Lung (tissue), 12 donors: ENCODE data around the gene CDC34. TPM values are rescaled to one million over a fixed set of nuclear protein-coding genes. Genes with fewer than 3 reads are reported as not detected.

Experiments
- ATAC-seq: fragments of 200-7000 bp; cut with Tn5 transposase; one replicate; pipeline ENCODE4 v1.9.1; 2020; ENCODE audit warnings: moderate number of reproducible peaks; ENCODE audit not compliant: insufficient read depth, low FRiP score
- DNase-seq, 3 donors: peaks; one replicate each; pipeline ENCODE4 v3.0.0-alpha.2; 2013 to 2017
- H3K27ac ChIP-seq, 2 donors: one replicate each; pipeline ENCODE4 v1.5.1; 2013; ENCODE audit warnings: mild to moderate bottlenecking in 2 of 2, moderate library complexity in 2 of 2, control low read depth in 1 of 2, inconsistent platforms in 1 of 2, low read depth in 1 of 2, low read length in 1 of 2
- H3K27me3 ChIP-seq, 3 donors: one replicate each; pipeline ENCODE4 v1.5.1; 2013; ENCODE audit warnings: low read length in 2 of 3; ENCODE audit not compliant: control insufficient read depth in 3 of 3, insufficient read depth in 3 of 3
- H3K36me3 ChIP-seq, 4 donors: one replicate each; pipeline ENCODE4 v1.5.1; 2013; ENCODE audit warnings: low read length in 4 of 4, mild to moderate bottlenecking in 1 of 4, moderate library complexity in 1 of 4; ENCODE audit not compliant: control insufficient read depth in 4 of 4, insufficient read depth in 4 of 4
- H3K4me1 ChIP-seq, 5 donors: one replicate each; pipeline ENCODE4 v1.5.1; 2013; ENCODE audit warnings: low read length in 5 of 5, mild to moderate bottlenecking in 2 of 5, moderate library complexity in 1 of 5; ENCODE audit not compliant: control insufficient read depth in 5 of 5, insufficient read depth in 5 of 5
- H3K4me3 ChIP-seq: one replicate; pipeline ENCODE4 v1.5.1; 2013; ENCODE audit warnings: mild to moderate bottlenecking, control low read depth, moderate library complexity
- H3K9ac ChIP-seq, 2 donors: one replicate each; pipeline ENCODE4 v1.5.1; 2013; ENCODE audit warnings: low read length in 2 of 2, control low read depth in 1 of 2; ENCODE audit not compliant: insufficient read depth in 1 of 2
- H3K9me3 ChIP-seq, 4 donors: one replicate each; pipeline ENCODE4 v1.5.1; 2013; ENCODE audit warnings: low read length in 3 of 4, mild to moderate bottlenecking in 1 of 4, moderate library complexity in 1 of 4; ENCODE audit not compliant: control insufficient read depth in 4 of 4, insufficient read depth in 3 of 4
- CTCF ChIP-seq: IDR thresholded peaks from 2 replicates; pipeline ENCODE4 v1.5.1; 2012; ENCODE audit warnings: mild to moderate bottlenecking; ENCODE audit errors: control extremely low read depth, extremely low read depth
- WGBS, 2 donors: extraction: QIAGEN DNeasy Blood & Tissue Kit; methylation state at CpG; one replicate each; pipeline ENCODE4 v1.1.7; 2013; 5-methylcytosine and 5-hydroxymethylcytosine counted together
- polyA plus RNA-seq, 2 donors: library from polyadenylated mRNA; stranded (reverse); fragments of 200-250 nt; gene quantifications; one replicate each; pipeline ENCODE4 v1.2.1, GENCODE V29; 2013
- total RNA-seq, 2 donors: library from RNA; depleted of rRNA in 1 of 2; stranded (reverse); fragments of >200 nt in 1 of 2; gene quantifications; one replicate each; pipeline ENCODE4 v1.2.1, GENCODE V29; 2014 to 2021
- donor health status: control.
- donor health status: control.
- donor health status: Bipolar disorder and iron deficiency.
- donor health status: healthy.
- donor health status: DM: yes; HTN: yes; CAD: no.

The CDC34 gene
- total and polyA plus RNA-seq, 4 donors = 42.9 to 89.1 (median 60.1) TPM

GRCh38 chr19:547117-547516 lies 15.6 kb downstream of the CDC34 start:
- ATAC-seq = no peak
- H3K4me3 ChIP-seq = no peak overlapping the region
- no peak overlapping the region for H3K9ac ChIP-seq
- TF ChIP-seq CTCF = no peak
- H3K27me3 ChIP-seq = no peaks in the 10 kb centered on the region
- DNase-seq = no peak
- no peaks in the 10 kb centered on the region for H3K9me3 ChIP-seq
- no peak overlapping the region for H3K27ac ChIP-seq
- H3K4me1 ChIP-seq = peaks cover 0 to 7% (median 0%) of the 10 kb centered on the region in 5 donors
- peaks cover 0 to 7% (median 1%) of the 10 kb centered on the region in 4 donors for H3K36me3 ChIP-seq
- WGBS, 2 donors = 90 to 91% methylated on average over 15 of the region's 15 CpGs

- Histone ChIP-seq H3K4me3 (no peak overlapping the region), H3K9ac (no peak overlapping the region), H3K9me3 (no peaks in the 10 kb centered on the region), H3K27ac (no peak overlapping the region), H3K36me3 (no peaks in the 10 kb centered on the region), H3K4me1 (peaks cover 0 to 7% (median 0%) of the 10 kb centered on the region in 5 donors), H3K27me3 (no peaks in the 10 kb centered on the region)
- 83 to 87% methylated on average over 26 of the region's 26 CpGs for WGBS, 2 donors
- no peak for TF ChIP-seq CTCF
- no peak for DNase-seq
- ATAC-seq = no peak
Observed at GRCh38 chr19:547836-548720, 16.5 kb downstream of the CDC34 start.

GRCh38 chr19:548886-549830 lies 17.6 kb downstream of the CDC34 start:
- H3K9me3 ChIP-seq = no peaks in the 10 kb centered on the region
- H3K9ac ChIP-seq = no peak overlapping the region
- H3K4me3 ChIP-seq = no peak overlapping the region
- peaks cover 0 to under 1% (median 0%) of the 10 kb centered on the region in 5 donors for H3K4me1 ChIP-seq
- DNase-seq (no peak), ATAC-seq (no peak)
- no peaks in the 10 kb centered on the region for H3K36me3 ChIP-seq
- H3K27me3 ChIP-seq = no peaks in the 10 kb centered on the region
- TF ChIP-seq CTCF = no peak
- H3K27ac ChIP-seq = no peak overlapping the region
- WGBS, 2 donors = 73 to 84% methylated on average over 46 to 52 of the region's 52 CpGs
